Osteoblast (primary cell): Measurements from ENCODE around the gene MRC2. TPM values are rescaled to one million over a fixed set of nuclear protein-coding genes. Genes with fewer than 3 reads are reported as not detected.

ENCODE experiments used
- DNase-seq: peaks from one replicate; pipeline ENCODE4 v3.0.0; 2011; ENCODE audit warnings: low spot score, mixed read lengths; ENCODE audit not compliant: insufficient read length; ENCODE audit errors: missing footprints
- H2AFZ ChIP-seq: 2 replicates; pipeline ENCODE4 v1.6.0; 2011; ENCODE audit warnings: mild to moderate bottlenecking, low read length
- H3K27ac ChIP-seq: 2 replicates; pipeline ENCODE4 v1.5.1; 2011; ENCODE audit warnings: mild to moderate bottlenecking, low read depth, low read length, moderate library complexity
- H3K27me3 ChIP-seq: 2 replicates; pipeline ENCODE4 v1.6.0; 2012; ENCODE audit warnings: mild to moderate bottlenecking, control low read depth, inconsistent platforms, low read length, moderate library complexity; ENCODE audit not compliant: insufficient read depth
- H3K36me3 ChIP-seq: 2 replicates; pipeline ENCODE4 v1.5.1; 2011; ENCODE audit warnings: mild to moderate bottlenecking, low read length, control low read depth, moderate library complexity; ENCODE audit not compliant: insufficient read depth
- H3K4me1 ChIP-seq: 2 replicates; pipeline ENCODE4 v1.5.1; 2011; ENCODE audit warnings: mild to moderate bottlenecking, low read length, control low read depth, moderate library complexity; ENCODE audit not compliant: insufficient read depth
- H3K4me2 ChIP-seq: 2 replicates; pipeline ENCODE4 v1.6.0; 2011; ENCODE audit warnings: mild to moderate bottlenecking, low read length; ENCODE audit not compliant: insufficient read depth
- H3K4me3 ChIP-seq: fragments of 200-600 bp; sonication (generic); 3 replicates; pipeline ENCODE4 v1.5.1; 2012; ENCODE audit warnings: mild to moderate bottlenecking, low read length, inconsistent platforms; ENCODE audit not compliant: insufficient read depth
- H3K79me2 ChIP-seq: 2 replicates; pipeline ENCODE4 v1.6.0; 2012; ENCODE audit warnings: mild to moderate bottlenecking, low read length, control low read depth, inconsistent platforms; ENCODE audit not compliant: insufficient read depth
- H3K9me3 ChIP-seq: 2 replicates; pipeline ENCODE4 v1.5.1; 2011; ENCODE audit warnings: low read depth, low read length, control low read depth
- H4K20me1 ChIP-seq: 2 replicates; pipeline ENCODE4 v1.6.0; 2012; ENCODE audit warnings: mild to moderate bottlenecking, low read length, control low read depth; ENCODE audit not compliant: insufficient read depth
- CTCF ChIP-seq: IDR thresholded peaks from 2 replicates; pipeline ENCODE4 v1.5.1; 2011; ENCODE audit warnings: mild to moderate bottlenecking, low read depth, low read length, moderate library complexity; ENCODE audit errors: extremely low read depth
- total RNA-seq: library from RNA; depleted of rRNA; stranded (reverse); fragments of >200 nt; gene quantifications from 2 replicates; pipeline ENCODE4 v1.2.3, GENCODE V29; 2012

MRC2 gene
- total RNA-seq, 1 donor = 552 TPM

DNA sequence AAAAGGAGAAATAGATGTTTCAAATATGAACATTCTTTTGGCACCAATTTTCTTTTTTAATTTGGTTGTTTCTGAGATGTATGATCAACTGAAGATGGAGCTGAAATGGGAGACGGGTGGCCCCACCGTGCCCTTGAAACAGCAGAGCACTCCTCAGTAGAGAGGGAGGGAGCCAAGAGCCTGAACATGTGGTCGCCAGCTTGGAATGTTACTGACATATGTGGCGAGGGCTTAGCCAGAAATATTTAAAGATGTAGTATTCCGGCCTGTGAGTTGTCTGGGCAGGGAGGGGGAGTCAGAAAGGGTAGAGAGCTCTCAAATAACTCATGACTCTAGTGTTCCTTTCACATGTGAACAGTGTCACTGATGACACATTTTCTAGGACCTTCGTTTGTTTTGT is 13.3 kb upstream of the MRC2 start:
- H2AFZ ChIP-seq = no peak overlapping the region
- H3K27ac ChIP-seq = peak overlapping the region; percentile 55
- no peaks in the 10 kb centered on the region for H4K20me1 ChIP-seq
- no peak for TF ChIP-seq CTCF
- peak overlapping the region; percentile 19 for H3K4me2 ChIP-seq
- no peak overlapping the region for H3K4me3 ChIP-seq
- H3K4me1 ChIP-seq = peaks cover 15% of the 10 kb centered on the region
- peaks cover 7% of the 10 kb centered on the region for H3K79me2 ChIP-seq
- no peaks in the 10 kb centered on the region for H3K27me3 ChIP-seq
- DNase-seq = peak; percentile 91
- peaks cover 40% of the 10 kb centered on the region for H3K36me3 ChIP-seq
- no peaks in the 10 kb centered on the region for H3K9me3 ChIP-seq

GRCh38 chr17:62615503-62615902 is 12.0 kb upstream of the MRC2 start:
- TF ChIP-seq CTCF = no peak
- Histone ChIP-seq H2AFZ (no peak overlapping the region), H3K4me1 (peaks cover 15% of the 10 kb centered on the region), H3K4me2 (no peak overlapping the region), H4K20me1 (no peaks in the 10 kb centered on the region), H3K36me3 (peaks cover 26% of the 10 kb centered on the region), H3K27ac (no peak overlapping the region), H3K79me2 (no peaks in the 10 kb centered on the region), H3K9me3 (no peaks in the 10 kb centered on the region), H3K4me3 (no peak overlapping the region), H3K27me3 (no peaks in the 10 kb centered on the region)
- DNase-seq = peak; percentile 30

- peaks cover 9% of the 10 kb centered on the region for H3K36me3 ChIP-seq
- H4K20me1 ChIP-seq = no peaks in the 10 kb centered on the region
- no peaks in the 10 kb centered on the region for H3K9me3 ChIP-seq
- no peak overlapping the region for H3K4me2 ChIP-seq
- peaks cover 15% of the 10 kb centered on the region for H3K4me1 ChIP-seq
- DNase-seq = peak; percentile 37
- no peak overlapping the region for H3K27ac ChIP-seq
- H3K4me3 ChIP-seq = no peak overlapping the region
- no peaks in the 10 kb centered on the region for H3K27me3 ChIP-seq
- TF ChIP-seq CTCF = no peak
- H3K79me2 ChIP-seq = no peaks in the 10 kb centered on the region
- no peak overlapping the region for H2AFZ ChIP-seq
These were observed 10.2 kb upstream of the MRC2 start for GRCh38 chr17:62616993-62617893.

GRCh38 chr17:62617894-62618472 is 9.5 kb upstream of the MRC2 start:
- Histone ChIP-seq H3K9me3 (no peaks in the 10 kb centered on the region), H3K4me2 (no peak overlapping the region), H3K79me2 (no peaks in the 10 kb centered on the region), H3K36me3 (peaks cover 10% of the 10 kb centered on the region), H3K4me3 (no peak overlapping the region), H4K20me1 (no peaks in the 10 kb centered on the region), H3K27me3 (no peaks in the 10 kb centered on the region), H2AFZ (no peak overlapping the region), H3K4me1 (peaks cover 15% of the 10 kb centered on the region), H3K27ac (no peak overlapping the region)
- DNase-seq = no peak
- TF ChIP-seq CTCF = no peak
